ENCODE measurements around the gene POLDIP2. TPM values are rescaled to one million over a fixed set of nuclear protein-coding genes. Genes with fewer than 3 reads are reported as not detected.
A peak's percentile ranks its signal among the peaks of the same experiment; 100 is the strongest.

The POLDIP2 gene
- total and polyA plus RNA-seq, 10 of the 15 experiments (the other 5 are each of a cell fraction or from before 2014, with no cell fraction given) = 22.8 to 196 (median 121) TPM

GRCh38 chr17:28319598-28319935 is 37.8 kb downstream of the POLDIP2 start:
- Histone ChIP-seq H3K27me3 (replicated peaks in 1 of 2; ENCODE audit: control insufficient read depth in 2 of 2, insufficient read depth in 2 of 2, low read length in 1 of 2) (no peaks in the 10 kb centered on the region), H2AFZ (ENCODE audit: control insufficient read depth, low read depth, low read length) (peak overlapping the region; percentile 89), H3K4me2 (ENCODE audit: control insufficient read depth, insufficient read depth) (peak overlapping the region; percentile 71), H4K20me1 (ENCODE audit: control insufficient read depth, insufficient read depth) (no peaks in the 10 kb centered on the region), H3K9me3 (replicated peaks; ENCODE audit: control insufficient read depth, insufficient read depth, low read length) (no peaks in the 10 kb centered on the region), H3K27ac (ENCODE audit: control insufficient read depth, insufficient read depth) (peak overlapping the region; percentile 73), H3K36me3 (ENCODE audit: control insufficient read depth in 2 of 2, insufficient read depth in 2 of 2, low read length in 1 of 2) (no peaks in the 10 kb centered on the region; a peak in 2 of 4 replicates), H3K9ac (ENCODE audit: control insufficient read depth, insufficient read depth, low read length) (peak overlapping the region; percentile 77), H3K79me2 (ENCODE audit: control insufficient read depth, insufficient read depth, low read length) (peaks cover 52% of the 10 kb centered on the region), H3K4me3 (peak overlapping the region; percentile 94), H3K4me1 (ENCODE audit: control insufficient read depth, insufficient read depth, low read length) (no peaks in the 10 kb centered on the region; the same call in 1 of the 2 replicates)
- no TSS peak for BruUV-seq (replicated peaks)
- ChIA-PET SMC1A (ENCODE audit: uncharacterized antibody, unreplicated experiment) (interaction anchor here (0.5 to 2.0 kb wide), 8 partner anchors 8 to 400 kb away, joined by 3 to 7 read pairs (median 4); partner anchors contain the start of genes IFT20, POLDIP2, RPL23A and TNFAIP1), RAD21 (ENCODE audit: unreplicated experiment) (interaction anchor here (4.0 kb wide), 1 partner anchor 16 kb away, joined by 19 read pairs; the partner anchor contains the start of genes IFT20 and TNFAIP1), CTCF (interaction anchor here (0.8 to 4.0 kb wide), 7 partner anchors 10 to 514 kb away, joined by 3 to 29 read pairs (median 3); partner anchors contain the start of genes IFT20 and TNFAIP1), POLR2A (interaction anchor here (0.8 to 2.7 kb wide), 4 partner anchors 13 to 44 kb away, joined by 3 to 13 read pairs (median 8); partner anchors contain the start of genes IFT20 and TNFAIP1)
- no peak for TF ChIP-seq NFYA (IDR thresholded peaks at IDR 0.05; ENCODE audit: borderline replicate concordance, low read depth, low read length)
- in situ Hi-C loops (cut with MboI) (no loop called here), intact Hi-C loops (cut with micrococcal nuclease; ENCODE audit: unreplicated experiment) (loop anchor here (1.0 to 10.0 kb wide), 2 partner anchors 16 to 265 kb away; partner anchors contain the start of genes IFT20 and TNFAIP1)
- WGBS (ENCODE audit: insufficient coverage, insufficient replicate concordance, low lambda C conversion rate, missing lambda C conversion rate) = 0% methylated on average over 7 of the region's 7 CpGs
- DNase-seq (ENCODE audit: low read depth, low spot score) = no peak
- no peak for FAIRE-seq
- no peak for ATAC-seq

- Histone ChIP-seq H2AFZ (ENCODE audit: control insufficient read depth, low read depth, low read length) (peak within 1 kb of the TSS; percentile 89), H3K4me1 (ENCODE audit: control insufficient read depth, insufficient read depth, low read length) (no peaks in the 10 kb centered on the region; the same call in 1 of the 2 replicates), H4K20me1 (ENCODE audit: control insufficient read depth, insufficient read depth) (no peaks in the 10 kb centered on the region), H3K4me3 (peak within 1 kb of the TSS; percentile 94), H3K9me3 (replicated peaks; ENCODE audit: control insufficient read depth, insufficient read depth, low read length) (no peaks in the 10 kb centered on the region), H3K79me2 (ENCODE audit: control insufficient read depth, insufficient read depth, low read length) (peaks cover 48% of the 10 kb centered on the region), H3K4me2 (ENCODE audit: control insufficient read depth, insufficient read depth) (peak within 1 kb of the TSS; percentile 71), H3K27ac (ENCODE audit: control insufficient read depth, insufficient read depth) (peak within 1 kb of the TSS; percentile 73), H3K36me3 (ENCODE audit: control insufficient read depth in 2 of 2, insufficient read depth in 2 of 2, low read length in 1 of 2) (no peaks in the 10 kb centered on the region; a peak in 2 of 4 replicates), H3K27me3 (replicated peaks in 1 of 2; ENCODE audit: control insufficient read depth in 2 of 2, insufficient read depth in 2 of 2, low read length in 1 of 2) (no peaks in the 10 kb centered on the region), H3K9ac (ENCODE audit: control insufficient read depth, insufficient read depth, low read length) (peak within 1 kb of the TSS; percentile 77)
- ATAC-seq = peak; percentile 98
- in situ Hi-C loops (cut with MboI) (no loop called here), intact Hi-C loops (cut with micrococcal nuclease; ENCODE audit: unreplicated experiment) (loop anchor here (1.0 to 10.0 kb wide), 2 partner anchors 16 to 264 kb away; partner anchors contain the start of genes IFT20 and TNFAIP1)
- RAD21 ChIA-PET (ENCODE audit: unreplicated experiment) = interaction anchor here (4.0 kb wide), 1 partner anchor 16 kb away, joined by 19 read pairs; the partner anchor contains the start of genes IFT20 and TNFAIP1
- peak; percentile 87 for DNase-seq (ENCODE audit: low read depth, low spot score)
- no TSS peak for BruUV-seq (replicated peaks)
- POLR2A ChIA-PET = interaction anchor here (0.8 to 2.7 kb wide), 5 partner anchors 14 to 238 kb away, joined by 3 to 13 read pairs (median 3); partner anchors contain the start of genes IFT20 and TNFAIP1
- FAIRE-seq = peak; percentile 80
- under 1% methylated on average over 72 of the region's 72 CpGs for WGBS (ENCODE audit: insufficient coverage, insufficient replicate concordance, low lambda C conversion rate, missing lambda C conversion rate)
- SMC1A ChIA-PET (ENCODE audit: uncharacterized antibody, unreplicated experiment) = interaction anchor here (0.5 to 2.2 kb wide), 8 partner anchors 10 to 92 kb away, joined by 3 to 12 read pairs (median 4); partner anchors contain the start of genes IFT20, POLDIP2 and TNFAIP1
- CTCF ChIA-PET = interaction anchor here (0.8 to 4.0 kb wide), 7 partner anchors 16 to 513 kb away, joined by 3 to 29 read pairs (median 3); partner anchors contain the start of genes IFT20 and TNFAIP1
- TF ChIP-seq HSF1 (IDR thresholded peaks at IDR 0.05; ENCODE audit: low read depth, low read length) (no peak), CBFB (IDR thresholded peaks at IDR 0.05; ENCODE audit: low read depth) (peak; percentile 66; the same call in 1 of the 2 replicates), ZNF622 (IDR thresholded peaks at IDR 0.05) (no peak), IRF4 (IDR thresholded peaks at IDR 0.05; ENCODE audit: low read depth, low read length) (no peak), IKZF1 (conservative IDR thresholded peaks at IDR 0.05) (peak; percentile 60), IRF5 (IDR thresholded peaks at IDR 0.05; ENCODE audit: borderline replicate concordance) (no peak), ZNF24 (IDR thresholded peaks at IDR 0.05) (no peak)
Measured at GRCh38 chr17:28318759-28319597, 38.3 kb downstream of the POLDIP2 start, which contains the start of gene TMEM97. Gene TMEM97, plus strand, starts transcription at chr17:28319200. Its CDS starts 40 bp downstream, at chr17:28319240.

Data from GM12878 (cell line).